GM20000 (cell line): Measurements from ENCODE around the gene LRMDA.

Experiments used
- DNase-seq: peaks from one replicate; pipeline ENCODE4 v3.0.0; 2012; ENCODE audit warnings: low spot score
- CTCF ChIP-seq: IDR thresholded peaks from 2 replicates; pipeline ENCODE4 v1.5.1; 2012; ENCODE audit warnings: mild to moderate bottlenecking, control low read depth; ENCODE audit errors: extremely low read depth, missing control alignments

LRMDA gene

GRCh38 chr10:76195654-76196390, 764.4 kb downstream of the LRMDA start:
- no peak for TF ChIP-seq CTCF

DNA sequence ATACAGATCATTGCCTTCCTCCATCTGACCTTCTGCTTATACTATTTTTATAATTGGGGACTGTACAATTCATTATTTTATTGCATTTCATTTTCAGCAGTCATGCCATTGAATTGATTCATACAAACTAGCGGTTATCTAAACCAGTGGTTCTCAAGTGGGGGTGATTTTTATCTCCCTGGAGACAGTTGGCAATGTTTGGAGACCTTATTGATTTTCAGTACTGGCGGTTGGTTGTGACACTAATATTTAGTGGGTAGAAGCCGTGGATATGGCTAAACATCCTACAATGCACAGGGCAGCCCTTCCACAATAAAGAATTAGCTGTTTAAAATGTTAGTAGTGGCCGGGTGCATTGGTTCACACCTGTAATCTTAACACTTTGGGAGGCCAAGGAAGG, 765.9 kb downstream of the LRMDA start:
- DNase-seq, result no peak
- TF ChIP-seq CTCF, result no peak

More at GRCh38 chr10:76195654-76196390, 764.4 kb downstream of the LRMDA start:
- DNase-seq, result no peak

- DNase-seq, result no peak
- TF ChIP-seq CTCF, result no peak
These were observed 767.0 kb downstream of the LRMDA start for GRCh38 chr10:76198287-76199035.

GRCh38 chr10:76201962-76202361, 770.5 kb downstream of the LRMDA start:
- DNase-seq, result no peak
- TF ChIP-seq CTCF, result no peak

GRCh38 chr10:76202777-76203176, 771.4 kb downstream of the LRMDA start:
- TF ChIP-seq CTCF, result no peak
- DNase-seq, result no peak

- DNase-seq, result no peak
- TF ChIP-seq CTCF, result no peak
These were observed 773.9 kb downstream of the LRMDA start for GRCh38 chr10:76205361-76205760.

GRCh38 chr10:76206797-76207352, 775.5 kb downstream of the LRMDA start:
- DNase-seq, result no peak
- no peak for TF ChIP-seq CTCF
